ENCODE data around the gene PRKN. TPM values are rescaled to one million over a fixed set of nuclear protein-coding genes. Genes with fewer than 3 reads are reported as not detected.

Gene PRKN
- total and polyA plus RNA-seq, 2 donors (not counting 3 experiments of a cell fraction or from before 2014, with no cell fraction given): 0.06 TPM; not detected in 1

- no TSS peak for BruUV-seq (replicated peaks)
- no peak for FAIRE-seq
- intact Hi-C loops (cut with micrococcal nuclease): no loop called here
- ChIA-PET CTCF (no interaction called here), POLR2A (no interaction called here)
- Histone ChIP-seq H4K20me1 (replicated peaks; ENCODE audit: control insufficient read depth, extremely low read depth, insufficient read depth, low read length) (no peaks in the 10 kb centered on the region), H3K27me3 (ENCODE audit: control insufficient read depth in 2 of 2, insufficient read depth in 2 of 2, low read length in 2 of 2) (no peaks in the 10 kb centered on the region), H3K27ac (ENCODE audit: insufficient read depth, low read depth, low read length) (no peak overlapping the region), H2AFZ (ENCODE audit: low read depth, low read length) (no peak overlapping the region), H3K36me3 (ENCODE audit: control insufficient read depth in 2 of 2, extremely low read depth in 1 of 2, insufficient read depth in 2 of 2, low read length in 2 of 2) (no peaks in the 10 kb centered on the region), H3K4me3 (replicated peaks in 1 of 3; ENCODE audit: insufficient read depth in 1 of 3, low read depth in 1 of 3, low read length in 3 of 3) (no peak overlapping the region), H3K9ac (replicated peaks; ENCODE audit: extremely low read depth, insufficient read depth, low read length) (no peak overlapping the region), H3K4me1 (ENCODE audit: control insufficient read depth, extremely low read depth, insufficient read depth, low read length) (peaks cover 12% of the 10 kb centered on the region), H3K4me2 (ENCODE audit: insufficient read depth, low read length) (no peak overlapping the region), H3K79me2 (ENCODE audit: control insufficient read depth, insufficient read depth, low read length) (no peaks in the 10 kb centered on the region), H3K9me3 (replicated peaks; ENCODE audit: control insufficient read depth, insufficient read depth, low read length) (no peaks in the 10 kb centered on the region), H3K9me1 (replicated peaks; ENCODE audit: control insufficient read depth, extremely low read depth, insufficient read depth, low read length) (no peaks in the 10 kb centered on the region)
- dilution Hi-C loops (cut with MboI; ENCODE audit: extremely low pct_ligation_motif_present, low sequenced_read_pairs): no loop called here
- TF ChIP-seq MAX (IDR thresholded peaks at IDR 0.05; ENCODE audit: insufficient read depth, insufficient read length) (no peak), FOS (IDR thresholded peaks at IDR 0.05; ENCODE audit: borderline replicate concordance, insufficient read depth, low read length) (no peak), POLR2AphosphoS5 (IDR thresholded peaks at IDR 0.05; ENCODE audit: insufficient read depth, low read depth, low read length) (no peak), POLR2A (IDR thresholded peaks at IDR 0.05; ENCODE audit: low read depth, low read length) (no peak), EZH2 (IDR thresholded peaks at IDR 0.05; ENCODE audit: borderline replicate concordance, low read depth, low read length, severe bottlenecking) (no peak), GATA2 (IDR thresholded peaks at IDR 0.05; ENCODE audit: insufficient read depth, insufficient read length, low read depth, low read length) (no peak), MYC (IDR thresholded peaks at IDR 0.05; ENCODE audit: low read depth, low read length) (no peak), JUN (IDR thresholded peaks at IDR 0.05; ENCODE audit: borderline replicate concordance, insufficient read depth, insufficient read length, low read depth) (no peak)
- TF ChIP-seq, protein P1, sequence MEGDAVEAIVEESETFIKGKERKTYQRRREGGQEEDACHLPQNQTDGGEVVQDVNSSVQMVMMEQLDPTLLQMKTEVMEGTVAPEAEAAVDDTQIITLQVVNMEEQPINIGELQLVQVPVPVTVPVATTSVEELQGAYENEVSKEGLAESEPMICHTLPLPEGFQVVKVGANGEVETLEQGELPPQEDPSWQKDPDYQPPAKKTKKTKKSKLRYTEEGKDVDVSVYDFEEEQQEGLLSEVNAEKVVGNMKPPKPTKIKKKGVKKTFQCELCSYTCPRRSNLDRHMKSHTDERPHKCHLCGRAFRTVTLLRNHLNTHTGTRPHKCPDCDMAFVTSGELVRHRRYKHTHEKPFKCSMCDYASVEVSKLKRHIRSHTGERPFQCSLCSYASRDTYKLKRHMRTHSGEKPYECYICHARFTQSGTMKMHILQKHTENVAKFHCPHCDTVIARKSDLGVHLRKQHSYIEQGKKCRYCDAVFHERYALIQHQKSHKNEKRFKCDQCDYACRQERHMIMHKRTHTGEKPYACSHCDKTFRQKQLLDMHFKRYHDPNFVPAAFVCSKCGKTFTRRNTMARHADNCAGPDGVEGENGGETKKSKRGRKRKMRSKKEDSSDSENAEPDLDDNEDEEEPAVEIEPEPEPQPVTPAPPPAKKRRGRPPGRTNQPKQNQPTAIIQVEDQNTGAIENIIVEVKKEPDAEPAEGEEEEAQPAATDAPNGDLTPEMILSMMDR (IDR thresholded peaks at IDR 0.05; ENCODE audit: extremely low read depth in 1 of 2, insufficient read depth in 1 of 2, low read depth in 1 of 2, low read length in 2 of 2): no peak
- DNase-seq (ENCODE audit: low read depth, low spot score): no peak
These were observed 809.4 kb downstream of the PRKN start for GRCh38 chr6:161918109-161918531.

All from endothelial cell of umbilical vein (primary cell).